ENCODE measurements around the gene GARIN1A.
"Not testable (repeated sequence)": the region's sequence is repeated elsewhere in the genome, so short reads cannot be mapped to it uniquely, and the experiment has no call there.

The GARIN1A gene

DNA sequence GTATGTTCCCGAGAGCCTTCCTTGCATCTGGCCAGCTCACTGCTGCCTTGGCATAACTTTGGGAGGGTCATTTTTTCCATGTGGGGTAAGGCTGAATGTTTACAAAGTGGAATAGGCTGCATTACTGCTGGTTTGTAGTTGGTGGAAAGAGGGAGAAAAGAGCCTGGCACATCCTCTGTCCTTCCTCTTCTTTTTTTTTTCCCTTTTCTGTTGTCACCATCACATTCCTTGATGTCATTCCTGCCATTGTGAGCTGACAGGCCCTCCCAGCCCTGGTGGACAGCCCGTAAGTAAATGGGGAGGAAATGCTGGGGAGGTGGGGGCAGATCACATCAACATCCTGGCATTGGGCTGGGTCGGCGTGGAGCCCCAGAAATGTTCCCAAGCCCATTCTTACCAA is at the start of gene GARIN1A:
GARIN1A (plus strand) TSS at position 301 of the 400 bp plus-strand sequence. CDS start 106 bp downstream, outside the sequence.
- DNase-seq = no peak

DNA sequence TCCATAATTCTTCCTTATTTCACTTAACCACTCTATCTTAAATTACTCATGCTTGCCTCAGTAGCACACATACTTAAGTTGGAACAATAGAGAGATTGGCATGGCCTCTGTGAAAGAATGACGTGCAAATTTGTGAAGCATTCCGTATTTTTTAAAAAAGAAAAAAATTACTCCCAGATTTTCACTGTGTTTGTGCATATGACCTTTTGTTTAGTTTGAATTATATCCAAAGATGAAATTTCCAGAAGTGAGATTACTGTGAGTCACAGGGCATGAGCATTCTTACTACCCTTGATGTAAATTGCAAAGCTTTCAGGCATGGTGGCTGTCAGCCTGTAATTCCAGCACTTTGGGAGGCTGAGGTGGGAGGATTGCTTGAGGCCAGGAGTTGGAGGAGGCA is 45.0 kb upstream of the GARIN1A start:
- DNase-seq = not testable (repeated sequence)

DNA sequence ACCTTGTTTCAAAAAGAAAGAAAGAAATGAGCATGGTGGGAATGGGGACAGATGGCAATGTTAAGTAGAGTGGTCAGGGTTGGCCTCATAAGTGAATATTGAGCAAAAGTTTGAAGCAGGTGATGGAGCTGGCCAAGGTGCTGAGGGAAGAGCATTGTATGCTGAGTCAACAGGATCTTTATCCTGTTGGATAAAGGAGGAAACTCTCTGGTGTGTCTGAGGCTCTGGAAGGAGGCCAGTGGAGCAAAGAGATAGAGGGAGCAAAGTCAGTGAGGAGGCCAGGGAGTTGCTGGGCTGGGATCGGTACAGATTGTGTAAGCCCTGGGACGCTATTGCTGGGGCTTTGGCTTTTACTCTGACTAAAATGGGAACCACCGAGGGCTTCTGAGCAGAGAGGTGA is 38.2 kb upstream of the GARIN1A start:
- DNase-seq = not testable (repeated sequence)

DNA sequence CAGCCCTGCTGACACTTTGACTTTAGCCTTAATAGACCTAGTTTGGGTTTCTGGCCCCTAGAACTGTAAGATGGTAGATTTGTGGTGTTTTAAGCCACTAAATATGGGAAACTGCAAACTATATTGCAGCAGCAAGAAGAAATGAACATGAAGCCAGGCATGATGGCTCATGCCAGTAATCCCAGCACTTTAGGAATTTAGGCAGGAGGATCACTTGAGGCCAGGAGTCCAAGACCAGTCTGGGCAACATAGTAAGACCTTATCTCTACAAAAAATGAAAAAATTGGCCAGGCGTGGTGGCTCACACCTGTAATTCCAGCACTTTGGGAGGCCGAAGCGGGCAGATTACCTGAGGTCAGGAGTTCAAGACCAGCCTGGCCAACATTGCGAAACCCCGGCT is 26.9 kb upstream of the GARIN1A start:
- DNase-seq = not testable (repeated sequence)

DNA sequence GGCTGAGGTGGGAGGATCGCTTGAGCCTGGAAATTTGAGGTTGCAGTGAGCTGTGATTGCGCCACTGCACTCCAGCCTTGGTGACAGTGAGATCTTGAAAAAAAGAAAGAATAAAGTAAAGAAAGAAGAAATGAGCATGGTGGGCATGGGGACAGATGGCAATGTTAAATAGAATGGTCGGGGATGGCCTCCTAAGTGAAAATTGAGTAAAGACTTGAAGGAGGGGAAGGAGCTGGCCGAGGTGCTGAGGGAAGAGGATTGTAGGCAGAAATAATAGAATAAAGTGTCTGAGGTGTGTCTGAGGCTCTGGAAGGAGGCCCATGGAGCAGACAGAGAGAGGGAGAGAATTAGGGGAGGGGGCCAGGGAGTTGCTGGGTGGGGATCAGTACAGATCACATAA is 26.2 kb upstream of the GARIN1A start:
- not testable (repeated sequence) for DNase-seq

GRCh38 chr7:128646877-128647276 is 25.2 kb upstream of the GARIN1A start:
- not testable (repeated sequence) for DNase-seq

- DNase-seq = not testable (repeated sequence)
Measured at GRCh38 chr7:128651096-128651495, 21.0 kb upstream of the GARIN1A start.

GRCh38 chr7:128652606-128653005 is 19.5 kb upstream of the GARIN1A start:
- not testable (repeated sequence) for DNase-seq

DNA sequence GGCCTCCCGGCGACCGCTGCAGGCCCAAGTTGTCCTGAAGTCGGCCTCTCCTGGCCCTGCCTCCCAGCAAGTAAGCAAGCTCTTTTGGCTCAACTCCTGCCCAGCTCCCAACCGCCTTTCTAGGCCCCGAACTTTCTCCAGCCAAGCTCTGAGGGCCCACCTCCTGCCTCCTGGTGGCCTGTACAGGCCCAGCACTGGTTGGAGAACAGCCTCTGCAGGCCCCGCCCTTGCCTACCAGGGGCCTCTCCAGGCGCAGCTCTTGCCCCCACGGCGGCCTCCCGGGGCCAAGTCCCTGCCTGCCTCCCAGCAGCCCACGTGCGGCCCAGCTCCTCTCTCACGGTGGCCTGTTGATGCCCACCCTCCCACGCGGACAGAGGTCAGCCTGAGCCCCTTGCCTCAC is 18.9 kb upstream of the GARIN1A start:
- not testable (repeated sequence) for DNase-seq

GRCh38 chr7:128654080-128654479 is 18.0 kb upstream of the GARIN1A start:
- DNase-seq = not testable (repeated sequence)

DNA sequence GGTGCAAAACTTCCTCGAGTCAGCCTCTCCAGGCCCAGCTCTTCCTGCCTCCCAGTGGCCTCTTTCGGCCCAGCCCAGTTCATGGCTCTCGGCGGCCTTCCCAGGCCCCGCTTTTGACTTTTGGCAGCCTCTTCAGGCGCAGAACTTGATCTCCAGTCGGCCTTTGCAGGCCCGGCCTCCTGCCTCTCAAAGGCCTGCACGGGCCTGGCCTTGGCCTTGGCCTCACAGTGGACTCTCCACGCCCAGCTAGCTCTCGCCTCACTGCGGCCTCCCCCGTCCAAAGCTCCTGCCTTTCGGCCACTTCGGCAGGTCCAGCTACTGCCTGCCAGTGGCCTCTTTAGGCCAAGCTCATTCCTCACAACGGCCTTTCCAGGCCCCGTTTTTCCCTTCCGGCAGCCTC is 17.6 kb upstream of the GARIN1A start:
- not testable (repeated sequence) for DNase-seq

- DNase-seq = not testable (repeated sequence)
Measured at GRCh38 chr7:128658428-128658827, 13.7 kb upstream of the GARIN1A start.

DNA sequence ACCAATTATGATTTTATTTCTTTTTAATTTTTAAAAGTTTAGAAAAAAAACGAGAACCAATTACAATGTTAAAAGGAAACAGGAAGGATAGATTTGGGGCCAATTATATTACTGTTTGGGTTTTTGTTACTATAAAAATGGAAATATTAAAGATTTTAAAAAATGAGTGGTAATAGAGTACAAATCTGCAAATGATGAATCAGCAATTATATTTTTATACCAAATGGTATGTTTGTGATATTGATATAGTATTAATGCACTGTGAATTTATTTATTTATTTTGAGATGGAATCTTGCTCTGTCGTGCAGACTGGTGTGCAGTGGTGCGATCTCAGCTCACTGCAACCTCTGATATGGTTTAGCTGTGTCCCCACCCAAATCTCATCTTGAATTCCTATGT is 11.5 kb upstream of the GARIN1A start:
- no peak for DNase-seq

- no peak for DNase-seq
Measured at GRCh38 chr7:128661446-128661845, 10.6 kb upstream of the GARIN1A start.

GRCh38 chr7:128662091-128662490 is 10.0 kb upstream of the GARIN1A start:
- no peak for DNase-seq

DNA sequence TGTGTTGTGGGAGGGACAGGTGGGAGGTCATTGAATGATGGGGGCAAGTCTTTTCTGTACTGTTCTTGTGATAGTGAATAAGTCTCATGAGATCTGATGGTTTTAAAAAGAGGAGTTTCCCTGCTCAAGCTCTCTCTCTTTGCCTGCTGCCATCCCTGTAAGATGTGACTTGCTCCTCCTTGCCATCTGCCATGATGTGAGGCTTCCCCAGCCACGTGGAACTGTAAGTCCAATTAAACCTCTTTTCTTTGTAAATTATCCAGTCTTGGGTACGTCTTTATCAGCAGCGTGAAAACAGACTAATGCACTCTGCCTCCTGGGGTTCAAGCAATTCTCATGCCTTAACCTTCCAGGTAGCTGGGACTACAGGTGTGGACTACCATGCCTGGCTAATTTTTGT is 8.9 kb upstream of the GARIN1A start:
- DNase-seq = not testable (repeated sequence)

GRCh38 chr7:128665057-128665456 is 7.0 kb upstream of the GARIN1A start:
- DNase-seq = no peak

DNA sequence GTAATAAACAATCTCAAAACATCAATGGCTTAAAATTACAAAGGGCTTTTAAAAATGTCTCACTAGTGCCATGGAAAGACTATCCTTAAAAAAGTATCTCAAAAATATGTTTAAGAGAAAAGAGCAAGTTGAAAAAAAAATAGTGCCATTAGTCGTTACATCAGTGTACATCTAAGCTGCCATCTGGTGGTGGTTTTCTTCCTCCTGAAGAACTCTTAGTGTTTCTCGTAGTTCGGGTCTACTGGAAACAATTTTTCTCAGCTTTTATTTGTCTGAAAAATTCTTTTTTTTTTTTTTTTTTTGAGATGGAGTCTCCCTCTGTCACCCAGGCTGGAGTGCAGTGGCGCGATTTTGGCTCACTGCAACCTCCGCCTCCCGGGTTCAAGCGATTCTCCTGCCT is 5.9 kb upstream of the GARIN1A start:
- DNase-seq = peak in 1 of 2 donors; percentile 10

DNA sequence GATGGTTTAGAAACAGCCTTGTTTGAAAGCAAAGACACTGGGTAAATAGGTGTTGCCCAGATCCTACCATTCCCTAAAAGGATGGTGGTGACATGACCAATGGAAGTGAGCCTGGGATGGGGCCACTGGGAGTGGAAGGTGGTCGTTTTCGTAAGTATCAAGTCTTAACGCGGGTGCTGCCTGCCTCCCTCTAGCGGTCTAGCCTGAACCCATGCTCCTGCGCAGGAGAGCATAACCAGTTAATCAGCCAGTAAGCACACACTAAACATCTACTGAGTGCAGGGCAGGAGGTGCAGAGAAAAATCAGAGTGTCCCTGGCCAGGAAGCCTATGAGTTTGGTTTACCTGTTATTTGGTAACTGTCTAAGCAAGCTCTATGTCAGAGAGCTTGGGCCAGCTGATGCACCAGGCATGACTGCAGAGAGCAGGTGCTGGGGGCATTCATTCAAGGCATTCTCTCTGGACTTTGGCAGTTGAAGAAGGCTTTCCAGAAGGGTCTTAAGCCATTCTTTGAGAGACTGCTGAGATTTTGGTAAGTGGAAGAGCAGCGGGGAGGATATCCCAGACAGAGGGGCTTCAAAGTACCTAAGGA is 930 bp downstream of the GARIN1A start:
- no peak for DNase-seq

GRCh38 chr7:128673571-128673970 is 1.5 kb downstream of the GARIN1A start:
- DNase-seq = no peak

DNA sequence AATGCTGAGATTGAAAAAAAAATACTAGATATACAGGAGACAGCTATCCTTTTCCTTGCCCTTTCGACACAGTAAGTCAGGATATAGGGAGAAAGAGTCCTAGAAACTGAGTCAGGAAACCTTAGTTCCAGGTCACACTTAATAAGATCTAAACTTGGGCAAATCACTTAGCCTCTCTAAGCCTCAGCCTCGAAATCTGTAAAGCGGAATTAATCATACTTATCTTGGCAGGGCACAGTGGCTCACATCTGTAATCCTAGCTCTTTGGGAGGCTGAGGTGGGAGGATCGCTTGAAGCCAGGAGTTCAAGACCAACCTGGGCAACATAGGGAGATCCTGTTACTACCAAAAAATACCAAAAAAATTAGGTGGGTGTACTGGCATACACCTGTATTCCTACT is 4.6 kb downstream of the GARIN1A start:
- no peak for DNase-seq

- DNase-seq = no peak
Measured at GRCh38 chr7:128679920-128680319, 7.8 kb downstream of the GARIN1A start.

- no peak for DNase-seq
Measured at GRCh38 chr7:128681794-128682537, 9.9 kb downstream of the GARIN1A start.

DNA sequence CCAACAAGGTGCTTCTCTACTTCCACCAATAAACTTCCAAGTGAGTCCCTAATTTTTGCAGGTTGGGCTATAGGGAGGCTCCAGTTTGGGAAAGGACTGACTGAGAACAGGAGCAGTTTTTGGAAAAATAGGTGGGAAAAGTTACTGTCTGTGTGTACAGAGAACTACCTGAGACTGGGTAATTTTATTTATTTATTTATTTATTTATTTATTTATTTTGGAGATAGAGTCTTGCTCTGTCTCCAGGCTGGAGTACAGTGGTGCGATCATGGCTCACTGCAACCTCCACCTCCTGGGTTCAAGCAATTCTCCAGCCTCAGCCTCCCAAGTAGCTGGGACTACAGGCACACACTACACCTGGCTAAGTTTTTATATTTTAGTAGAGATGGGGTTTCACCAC is 11.2 kb downstream of the GARIN1A start:
- DNase-seq = not testable (repeated sequence)
